K562 (cell line): ENCODE measurements around the gene UBE2S. TPM values are rescaled to one million over a fixed set of nuclear protein-coding genes. Genes with fewer than 3 reads are reported as not detected.
A peak's percentile ranks its signal among the peaks of the same experiment; 100 is the strongest.

Source experiments
- ATAC-seq: fragments of 200-7000 bp; cut with Tn5 transposase; 3 replicates; pipeline ENCODE4 v1.9.1; 2020; ENCODE audit warnings: moderate library complexity
- BruUV-seq: library from RNA; stranded (reverse); fragments of 400-500 nt; replicated peaks from 2 replicates; lab custom pipeline; 2021; lab: Mats Ljungman, UMichigan
- CTCF ChIA-PET: fragments of 300-600 bp; formaldehyde crosslinking; extraction: SDS; loops from one replicate; lab custom pipeline; 2021; ENCODE audit warnings: low intra/inter-chr PET ratio; lab: Yijun Ruan, JAX
- POLR2A ChIA-PET: fragments of 300-600, 350-650 bp; sonication (Branson Sonifier 250); formaldehyde crosslinking; extraction: SDS; loops from one replicate; lab custom pipeline; 2021; ENCODE audit warnings: antibody characterized with exemption, inconsistent platforms; lab: Yijun Ruan, JAX
- DNase-seq, 4 experiments: peaks; one replicate each; pipeline versions ENCODE4 v3.0.0 to v3.0.0-alpha.2; 2011 to 2018; ENCODE audit warnings: low spot score in 3 of 4, mixed read lengths in 3 of 4; ENCODE audit errors: extremely low read depth in 1 of 4
- FAIRE-seq: peaks from 2 replicates; lab custom pipeline; 2011; peaks lifted over from hg19 to GRCh38; lab: Jason Lieb, UNC
- H2AFZ ChIP-seq: 2 replicates; pipeline ENCODE4 v1.6.0; 2011; ENCODE audit warnings: low read depth, low read length, control low read depth, inconsistent platforms
- H3K27ac ChIP-seq: fragments of 200-600 bp; 3 replicates; pipeline ENCODE4 v1.8.0; 2011; ENCODE audit warnings: low read depth, mild to moderate bottlenecking, control low read depth, inconsistent platforms, low read length, moderate library complexity, mixed read lengths; ENCODE audit errors: extremely low read depth
- H3K27me3 ChIP-seq, 2 experiments: fragments of 300-600 bp in 1 of 2; 2 replicates in 1 of 2; 3 replicates in 1 of 2; pipeline versions ENCODE4 v1.6.0 to v1.8.0; 2011; ENCODE audit warnings: inconsistent platforms in 2 of 2, low read length in 2 of 2, mild to moderate bottlenecking in 1 of 2, mixed read lengths in 1 of 2, moderate library complexity in 1 of 2; ENCODE audit not compliant: control insufficient read depth in 2 of 2, insufficient read depth in 2 of 2
- H3K36me3 ChIP-seq: fragments of 300-600 bp; 3 replicates; pipeline ENCODE4 v1.8.0; 2011; ENCODE audit warnings: mild to moderate bottlenecking, low read length, inconsistent platforms; ENCODE audit not compliant: control insufficient read depth, insufficient read depth
- H3K4me1 ChIP-seq, 2 experiments: fragments of 200-600 bp in 1 of 2; replicated peaks in 1 of 2; 2 replicates in 1 of 2; 3 replicates in 1 of 2; pipeline versions ENCODE4 v1.5.1 to v1.8.0; 2011; ENCODE audit warnings: inconsistent platforms in 2 of 2, low read length in 2 of 2, mild to moderate bottlenecking in 1 of 2, mixed read lengths in 1 of 2, moderate library complexity in 1 of 2; ENCODE audit not compliant: control insufficient read depth in 2 of 2, insufficient read depth in 2 of 2
- H3K4me2 ChIP-seq: 2 replicates; pipeline ENCODE4 v1.6.1; 2011; ENCODE audit warnings: low read length, control low read depth, inconsistent platforms, mixed read lengths; ENCODE audit not compliant: insufficient read depth
- H3K4me3 ChIP-seq: fragments of 200-600 bp; sonication (generic), shearing (Covaris generic); 2 replicates; pipeline ENCODE4 v1.5.1; 2016; ENCODE audit warnings: control low read depth, inconsistent platforms
- H3K79me2 ChIP-seq: fragments of 200-600 bp; 3 replicates; pipeline ENCODE4 v1.8.0; 2011; ENCODE audit warnings: low read length, inconsistent platforms; ENCODE audit not compliant: control insufficient read depth, insufficient read depth
- H3K9ac ChIP-seq, 2 experiments: 2 replicates each; pipeline versions ENCODE4 v1.6.0 to v1.6.1; 2011; ENCODE audit warnings: low read depth in 2 of 2, low read length in 2 of 2, control low read depth in 1 of 2, inconsistent platforms in 1 of 2, mild to moderate bottlenecking in 1 of 2, mixed read lengths in 1 of 2; ENCODE audit not compliant: insufficient read depth in 1 of 2
- H3K9me1 ChIP-seq: one replicate; pipeline ENCODE4 v1.6.0; 2011; ENCODE audit warnings: inconsistent platforms, mild to moderate bottlenecking, low read length, moderate library complexity; ENCODE audit not compliant: control insufficient read depth, insufficient read depth
- H3K9me3 ChIP-seq: replicated peaks from 2 replicates; pipeline ENCODE4 v1.5.1; 2011; ENCODE audit warnings: low read depth, low read length, inconsistent platforms; ENCODE audit not compliant: control insufficient read depth, insufficient read depth
- H4K20me1 ChIP-seq: replicated peaks from 2 replicates; pipeline ENCODE4 v1.6.1; 2011; ENCODE audit warnings: low read length, inconsistent platforms, mixed read lengths; ENCODE audit not compliant: control insufficient read depth, insufficient read depth
- CREB1 ChIP-seq, 2 experiments: sonication (generic) in 1 of 2; formaldehyde crosslinking in 1 of 2; IDR thresholded peaks; 2 replicates each; pipeline versions ENCODE4 v1.6.1 to v1.8.0; 2012 to 2022; ENCODE audit warnings: inconsistent platforms in 1 of 2, mild to moderate bottlenecking in 1 of 2, missing genetic modification reagents in 1 of 2, moderate library complexity in 1 of 2
- ELF2 ChIP-seq: fragments of 250-450 bp; sonication (Bioruptor Pico); IDR thresholded peaks from 2 replicates; pipeline ENCODE4 v1.5.0; 2021; ENCODE audit warnings: mild to moderate bottlenecking
- WGBS: fragments of 100-300 bp; shearing (Covaris generic); methylation state at CpG from one replicate; pipeline ENCODE4 v1.1.6; 2016; ENCODE audit warnings: low coverage, mixed read lengths; ENCODE audit not compliant: insufficient coverage; ENCODE audit errors: missing lambda C conversion rate; 5-methylcytosine and 5-hydroxymethylcytosine counted together
- in situ Hi-C: fragments of 300-500 bp; cut with MboI; formaldehyde crosslinking; loops from 4 replicates; pipeline ENCODE4 v1.15.0; 2018; ENCODE audit warnings: inconsistent platforms, mixed read lengths
- intact Hi-C: fragments of 100-400 bp; cut with micrococcal nuclease; formaldehyde crosslinking; loops from 2 replicates; pipeline ENCODE4 v1.14.2; 2022
- polyA plus RNA-seq, 8 experiments: library from polyadenylated mRNA; depleted of rRNA in 4 of 8; stranded (reverse) in 5 of 8; unstranded in 3 of 8; fragments of >200 nt; fragmentation: Nextera tagmentation in 2 of 8; fragmentation: Illumina TruSeq in 1 of 8; extraction: Ambion mirVana in 2 of 8; extraction: Trizol in 1 of 8; gene quantifications; 2 replicates each; pipeline versions ENCODE4 v1.2.1 to v1.2.3, GENCODE V29; 2011 to 2014; ENCODE audit warnings: inconsistent platforms in 1 of 8, missing spikeins in 1 of 8
- total RNA-seq, 7 experiments: library from RNA; depleted of rRNA in 6 of 7; stranded (reverse); fragments of >200 nt in 6 of 7; fragmentation: Illumina TruSeq in 2 of 7; extraction: Trizol in 2 of 7; gene quantifications; 2 replicates each; pipeline versions ENCODE4 v1.2.1 to v1.2.3, GENCODE V29; 2011 to 2021; ENCODE audit warnings: low replicate concordance in 1 of 7
- TF ChIP-seq, protein P1 (sequence below): sonication (generic); formaldehyde crosslinking; IDR thresholded peaks from 2 replicates; pipeline ENCODE4 v1.9.0; 2022; ENCODE audit warnings: mild to moderate bottlenecking, missing genetic modification reagents
- TF ChIP-seq, protein P2 (sequence below): sonication (generic); formaldehyde crosslinking; IDR thresholded peaks from 2 replicates; pipeline ENCODE4 v1.5.0; 2020; ENCODE audit warnings: missing genetic modification reagents

The UBE2S gene
- total and polyA plus RNA-seq, 9 of the 15 experiments (the other 6 are each of a cell fraction or from before 2014, with no cell fraction given): 1.5 to 1,305 (median 157) TPM

DNA sequence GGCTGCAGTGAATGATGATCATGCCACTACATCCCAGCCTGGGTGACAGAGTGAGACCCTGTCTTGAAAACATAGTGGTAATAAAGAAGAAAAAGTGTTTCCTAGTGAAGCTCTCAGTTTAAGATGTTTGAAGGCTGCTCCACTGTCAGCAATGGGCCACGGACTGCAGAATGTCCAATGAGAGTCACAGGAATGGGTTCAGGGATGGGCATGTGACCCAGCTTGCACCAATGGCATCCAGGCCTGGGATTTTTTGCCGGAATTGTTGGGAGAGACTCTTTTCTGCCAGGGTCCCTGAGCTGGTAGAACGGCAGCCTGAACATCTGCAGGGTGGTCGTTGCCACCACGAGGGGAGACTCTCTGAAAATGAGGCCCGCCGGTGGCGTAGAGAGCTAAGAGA, 29.3 kb upstream of the UBE2S start:
- peaks cover 0 to 9% of the 10 kb centered on the region in 2 experiments; a peak in 2 of 5 replicates for H3K27me3 ChIP-seq
- no peak overlapping the region for H2AFZ ChIP-seq
- H3K4me2 ChIP-seq: no peak overlapping the region
- intact Hi-C loops (no loop called here), in situ Hi-C loops (loop anchor here (25.0 kb wide), 1 partner anchor 775 kb away; the partner anchor contains the start of gene LILRB4)
- H3K9ac ChIP-seq: no peak overlapping the region
- FAIRE-seq (no peak), DNase-seq (no peak), ATAC-seq (no peak)
- H4K20me1 ChIP-seq: peaks cover 14% of the 10 kb centered on the region
- no peak overlapping the region for H3K27ac ChIP-seq
- H3K4me1 ChIP-seq: peaks cover 10 to 36% of the 10 kb centered on the region in 2 experiments
- no peaks in the 10 kb centered on the region for H3K36me3 ChIP-seq
- CTCF ChIA-PET: no interaction called here
- no peaks in the 10 kb centered on the region for H3K79me2 ChIP-seq
- TF ChIP-seq CREB1 (IDR thresholded peaks at IDR 0.05) (no peak), CREB1 (CRISPR knock-in tag; IDR thresholded peaks at IDR 0.05) (no peak), ELF2 (no peak)
- TF ChIP-seq, protein P1, sequence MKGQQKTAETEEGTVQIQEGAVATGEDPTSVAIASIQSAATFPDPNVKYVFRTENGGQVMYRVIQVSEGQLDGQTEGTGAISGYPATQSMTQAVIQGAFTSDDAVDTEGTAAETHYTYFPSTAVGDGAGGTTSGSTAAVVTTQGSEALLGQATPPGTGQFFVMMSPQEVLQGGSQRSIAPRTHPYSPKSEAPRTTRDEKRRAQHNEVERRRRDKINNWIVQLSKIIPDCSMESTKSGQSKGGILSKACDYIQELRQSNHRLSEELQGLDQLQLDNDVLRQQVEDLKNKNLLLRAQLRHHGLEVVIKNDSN (CRISPR knock-in tag): peak; percentile 71
- TF ChIP-seq, protein P2, sequence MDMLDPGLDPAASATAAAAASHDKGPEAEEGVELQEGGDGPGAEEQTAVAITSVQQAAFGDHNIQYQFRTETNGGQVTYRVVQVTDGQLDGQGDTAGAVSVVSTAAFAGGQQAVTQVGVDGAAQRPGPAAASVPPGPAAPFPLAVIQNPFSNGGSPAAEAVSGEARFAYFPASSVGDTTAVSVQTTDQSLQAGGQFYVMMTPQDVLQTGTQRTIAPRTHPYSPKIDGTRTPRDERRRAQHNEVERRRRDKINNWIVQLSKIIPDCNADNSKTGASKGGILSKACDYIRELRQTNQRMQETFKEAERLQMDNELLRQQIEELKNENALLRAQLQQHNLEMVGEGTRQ (CRISPR knock-in tag): peak; percentile 48
- TF ChIP-seq, all 486 proteins: peak for 2
- Histone ChIP-seq H3K9me3 (no peaks in the 10 kb centered on the region), H3K4me3 (no peak overlapping the region), H3K9me1 (no peaks in the 10 kb centered on the region)
- POLR2A ChIA-PET: interaction anchor here (0.6 to 1.7 kb wide), 11 partner anchors 10 to 84 kb away, joined by 3 to 9 read pairs (median 4); partner anchors contain the start of gene UBE2S
- 21% methylated on average over 8 of the region's 8 CpGs for WGBS
- no TSS peak for BruUV-seq
